Transverse colon (tissue), 4 donors: ENCODE results near the gene CTBP2.

Experiments used
- POLR2A ChIP-seq: fragments of 450-650 bp; IDR thresholded peaks from one replicate; pipeline ENCODE4 v1.6.1; 2016; ENCODE audit warnings: antibody characterized with exemption, mild to moderate bottlenecking, moderate library complexity
- POLR2AphosphoS5 ChIP-seq, 3 donors: sonication (generic); formaldehyde crosslinking; IDR thresholded peaks; one replicate each; pipeline ENCODE4 v1.6.1; 2016; ENCODE audit warnings: antibody characterized with exemption in 3 of 3
- TF ChIP-seq, protein P1 (sequence below), 5 experiments: fragments of 200-600 bp in 3 of 5; fragments of 450-650 bp in 2 of 5; sonication (generic) in 3 of 5; IDR thresholded peaks; 1 replicate in 2 of 5; 2 replicates in 3 of 5; pipeline ENCODE4 v1.5.1; 2016 to 2017; ENCODE audit warnings: antibody characterized with exemption in 5 of 5, inconsistent platforms in 3 of 5, mild to moderate bottlenecking in 2 of 5, moderate library complexity in 1 of 5

DNA sequence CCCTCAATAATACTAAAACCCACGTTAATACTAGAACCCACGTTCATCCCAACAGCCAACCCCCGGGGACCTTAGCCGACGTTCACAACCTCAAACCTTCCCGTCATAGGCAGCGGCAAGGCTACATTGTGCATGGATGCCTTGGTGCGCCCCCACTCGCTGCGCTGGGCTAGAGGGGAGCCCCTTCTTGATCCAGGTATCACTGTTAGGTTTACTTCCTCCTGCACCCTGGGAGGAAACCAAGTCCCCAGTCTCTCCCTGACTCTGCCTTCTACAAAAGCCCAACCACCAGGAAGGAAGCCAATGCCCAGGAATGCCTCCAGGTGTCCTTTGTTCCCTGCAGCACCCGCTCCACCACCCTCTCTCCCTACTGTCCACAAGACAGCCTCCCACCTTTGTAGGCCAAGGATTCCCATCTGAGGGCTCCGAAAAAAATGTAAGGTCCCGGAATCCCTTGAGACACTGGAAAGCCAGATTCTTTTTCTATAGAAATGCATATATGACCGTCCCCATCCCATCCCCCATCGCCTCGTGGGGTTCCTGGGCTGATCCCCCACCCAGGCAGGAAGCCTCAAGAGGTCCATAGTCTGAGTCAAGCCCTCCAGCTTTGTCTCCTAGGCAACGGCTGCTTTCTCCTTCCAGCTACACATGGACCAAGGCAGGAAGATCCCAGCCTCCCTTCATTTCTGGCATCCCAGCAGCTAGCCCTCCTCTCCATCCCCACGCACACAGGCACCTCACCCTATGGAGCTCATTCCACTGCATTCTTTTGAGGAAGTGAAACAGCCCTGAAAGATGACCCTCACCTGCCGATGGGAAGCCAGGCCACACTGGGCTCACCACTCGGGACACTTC is 25.2 kb downstream of the CTBP2 start:
- TF ChIP-seq, protein P1, sequence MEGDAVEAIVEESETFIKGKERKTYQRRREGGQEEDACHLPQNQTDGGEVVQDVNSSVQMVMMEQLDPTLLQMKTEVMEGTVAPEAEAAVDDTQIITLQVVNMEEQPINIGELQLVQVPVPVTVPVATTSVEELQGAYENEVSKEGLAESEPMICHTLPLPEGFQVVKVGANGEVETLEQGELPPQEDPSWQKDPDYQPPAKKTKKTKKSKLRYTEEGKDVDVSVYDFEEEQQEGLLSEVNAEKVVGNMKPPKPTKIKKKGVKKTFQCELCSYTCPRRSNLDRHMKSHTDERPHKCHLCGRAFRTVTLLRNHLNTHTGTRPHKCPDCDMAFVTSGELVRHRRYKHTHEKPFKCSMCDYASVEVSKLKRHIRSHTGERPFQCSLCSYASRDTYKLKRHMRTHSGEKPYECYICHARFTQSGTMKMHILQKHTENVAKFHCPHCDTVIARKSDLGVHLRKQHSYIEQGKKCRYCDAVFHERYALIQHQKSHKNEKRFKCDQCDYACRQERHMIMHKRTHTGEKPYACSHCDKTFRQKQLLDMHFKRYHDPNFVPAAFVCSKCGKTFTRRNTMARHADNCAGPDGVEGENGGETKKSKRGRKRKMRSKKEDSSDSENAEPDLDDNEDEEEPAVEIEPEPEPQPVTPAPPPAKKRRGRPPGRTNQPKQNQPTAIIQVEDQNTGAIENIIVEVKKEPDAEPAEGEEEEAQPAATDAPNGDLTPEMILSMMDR (IDR thresholded peaks at IDR 0.05), result no peak
- no peak for TF ChIP-seq POLR2AphosphoS5 (IDR thresholded peaks at IDR 0.05)
- no peak for TF ChIP-seq POLR2A
